22Rv1 (cell line): ENCODE measurements around the gene NECAB2.

ENCODE experiments used
- H3K27ac ChIP-seq: fragments of 450-650 bp; 2 replicates; pipeline ENCODE4 v1.5.1; 2017
- CTCF ChIP-seq: fragments of 450-650 bp; IDR thresholded peaks from 2 replicates; pipeline ENCODE4 v1.5.1; 2017; ENCODE audit warnings: mild to moderate bottlenecking
- ZFX ChIP-seq: fragments of 450-650 bp; IDR thresholded peaks from 2 replicates; pipeline ENCODE4 v1.6.1; 2017; ENCODE audit warnings: antibody characterized with exemption, borderline replicate concordance

Gene NECAB2

GRCh38 chr16:84039696-84040095 lies 71.7 kb downstream of the NECAB2 start:
- TF ChIP-seq ZFX (no peak), CTCF (no peak)

GRCh38 chr16:84040226-84040822 lies 72.3 kb downstream of the NECAB2 start:
- TF ChIP-seq ZFX (no peak), CTCF (no peak)
- H3K27ac ChIP-seq: no peak overlapping the region

More at GRCh38 chr16:84039696-84040095, 71.7 kb downstream of the NECAB2 start:
- no peak overlapping the region for H3K27ac ChIP-seq

GRCh38 chr16:84040823-84041820 lies 73.1 kb downstream of the NECAB2 start:
- TF ChIP-seq ZFX: no peak
- TF ChIP-seq CTCF: no peak
- no peak overlapping the region for H3K27ac ChIP-seq

- no peak overlapping the region for H3K27ac ChIP-seq
- no peak for TF ChIP-seq ZFX
- TF ChIP-seq CTCF: no peak
Measured at GRCh38 chr16:84041881-84042280, 73.8 kb downstream of the NECAB2 start.

- TF ChIP-seq CTCF: no peak
- no peak for TF ChIP-seq ZFX
- no peak within 1 kb of the TSS for H3K27ac ChIP-seq
Measured at GRCh38 chr16:84042308-84042878, 74.3 kb downstream of the NECAB2 start, which contains the start of gene SLC38A8. SLC38A8 (minus strand) TSS chr16:84042795; CDS start chr16:84042157, 638 bp downstream.

GRCh38 chr16:84042879-84043485 lies 74.9 kb downstream of the NECAB2 start:
- no peak overlapping the region for H3K27ac ChIP-seq
- no peak for TF ChIP-seq CTCF
- no peak for TF ChIP-seq ZFX
